ENCODE results near the gene LMCD1.

The LMCD1 gene

DNA sequence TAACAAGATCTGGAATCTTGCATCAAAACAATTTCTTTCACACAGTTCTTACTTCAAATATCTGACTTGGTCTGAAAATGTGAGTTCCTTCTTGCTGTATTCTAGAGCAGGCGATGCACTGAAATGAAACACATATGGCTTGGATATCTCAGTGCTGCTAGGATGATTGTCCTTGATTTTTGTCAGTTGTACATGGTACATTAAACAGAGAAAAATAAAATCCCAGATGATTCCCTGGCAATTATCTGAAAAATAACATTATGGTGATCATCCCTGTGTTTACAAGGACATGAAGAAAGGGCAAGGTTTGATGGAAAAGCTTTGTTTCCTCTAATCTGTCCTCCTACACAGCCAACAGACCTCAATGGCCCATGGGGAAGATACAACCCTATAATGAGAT, 10.6 kb downstream of the LMCD1 start:
- TF ChIP-seq, protein P1, sequence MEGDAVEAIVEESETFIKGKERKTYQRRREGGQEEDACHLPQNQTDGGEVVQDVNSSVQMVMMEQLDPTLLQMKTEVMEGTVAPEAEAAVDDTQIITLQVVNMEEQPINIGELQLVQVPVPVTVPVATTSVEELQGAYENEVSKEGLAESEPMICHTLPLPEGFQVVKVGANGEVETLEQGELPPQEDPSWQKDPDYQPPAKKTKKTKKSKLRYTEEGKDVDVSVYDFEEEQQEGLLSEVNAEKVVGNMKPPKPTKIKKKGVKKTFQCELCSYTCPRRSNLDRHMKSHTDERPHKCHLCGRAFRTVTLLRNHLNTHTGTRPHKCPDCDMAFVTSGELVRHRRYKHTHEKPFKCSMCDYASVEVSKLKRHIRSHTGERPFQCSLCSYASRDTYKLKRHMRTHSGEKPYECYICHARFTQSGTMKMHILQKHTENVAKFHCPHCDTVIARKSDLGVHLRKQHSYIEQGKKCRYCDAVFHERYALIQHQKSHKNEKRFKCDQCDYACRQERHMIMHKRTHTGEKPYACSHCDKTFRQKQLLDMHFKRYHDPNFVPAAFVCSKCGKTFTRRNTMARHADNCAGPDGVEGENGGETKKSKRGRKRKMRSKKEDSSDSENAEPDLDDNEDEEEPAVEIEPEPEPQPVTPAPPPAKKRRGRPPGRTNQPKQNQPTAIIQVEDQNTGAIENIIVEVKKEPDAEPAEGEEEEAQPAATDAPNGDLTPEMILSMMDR (IDR thresholded peaks at IDR 0.05; ENCODE audit: low read depth, low read length), result no peak
- no peaks in the 10 kb centered on the region for H3K36me3 ChIP-seq
- no peak overlapping the region for H3K4me3 ChIP-seq (ENCODE audit: low read depth, low read length)
- no peaks in the 10 kb centered on the region for H3K27me3 ChIP-seq
- DNase-seq, result no peak
- H3K4me1 ChIP-seq, result peaks cover 3% of the 10 kb centered on the region
- H3K9me3 ChIP-seq, result no peaks in the 10 kb centered on the region

DNA sequence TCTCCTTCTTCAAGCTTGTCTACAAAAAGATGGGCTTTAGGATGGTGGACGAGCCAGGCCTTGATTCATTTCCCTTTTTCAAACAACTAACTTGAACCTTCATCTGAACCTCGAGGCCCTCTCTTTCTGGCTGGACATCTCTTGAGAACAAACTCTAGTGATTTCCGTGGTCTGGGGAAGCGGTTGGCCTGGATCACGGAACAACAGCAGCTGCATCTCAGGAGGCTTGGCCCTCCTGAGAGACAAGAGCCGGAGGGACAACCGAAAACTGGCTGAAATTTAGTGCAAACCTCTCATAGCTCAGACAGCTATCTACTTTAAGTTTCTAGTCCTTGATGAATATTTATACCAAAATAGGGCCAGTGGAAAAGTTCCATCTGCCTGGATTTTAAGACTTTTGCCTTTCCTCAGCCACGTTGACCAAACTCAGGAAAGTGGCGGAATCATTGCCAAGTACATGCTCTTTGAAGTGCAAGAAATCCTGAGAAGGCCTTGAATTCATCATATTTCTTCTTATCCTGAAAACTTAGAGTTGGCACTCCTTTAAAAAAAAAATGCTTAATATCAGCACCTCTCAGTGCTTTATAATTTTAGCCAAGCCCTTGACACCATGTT, 14.5 kb downstream of the LMCD1 start:
- no peak overlapping the region for H3K4me3 ChIP-seq (ENCODE audit: low read depth, low read length)
- H3K9me3 ChIP-seq, result no peaks in the 10 kb centered on the region
- H3K4me1 ChIP-seq, result peaks cover 3% of the 10 kb centered on the region
- no peak for DNase-seq
- TF ChIP-seq, protein P1 (IDR thresholded peaks at IDR 0.05; ENCODE audit: low read depth, low read length), result no peak
- no peaks in the 10 kb centered on the region for H3K27me3 ChIP-seq
- H3K36me3 ChIP-seq, result no peaks in the 10 kb centered on the region

DNA sequence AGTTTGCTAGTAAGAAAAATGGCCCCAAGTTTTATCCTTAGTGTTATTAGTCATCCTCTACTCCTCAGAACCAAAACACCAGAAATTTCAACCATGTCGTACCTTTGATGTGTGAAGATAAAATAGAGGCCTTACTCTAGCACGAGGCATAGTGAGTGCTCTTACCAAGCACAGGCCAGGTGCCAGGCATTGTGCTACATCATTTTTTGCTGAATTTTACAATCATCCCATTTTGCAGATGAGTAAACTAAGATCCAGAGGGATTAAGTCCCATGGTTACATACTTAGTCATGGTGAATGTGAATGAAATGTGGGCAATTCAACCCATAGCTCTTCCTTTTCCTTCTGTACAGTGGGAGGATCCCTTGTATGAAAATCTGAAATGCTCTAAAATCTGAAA, 15.2 kb downstream of the LMCD1 start:
- no peak overlapping the region for H3K4me3 ChIP-seq (ENCODE audit: low read depth, low read length)
- no peaks in the 10 kb centered on the region; the same call in 1 of the 2 replicates for H3K4me1 ChIP-seq
- H3K27me3 ChIP-seq, result no peaks in the 10 kb centered on the region
- no peak for DNase-seq
- H3K9me3 ChIP-seq, result no peaks in the 10 kb centered on the region
- TF ChIP-seq, protein P1 (IDR thresholded peaks at IDR 0.05; ENCODE audit: low read depth, low read length), result no peak
- no peaks in the 10 kb centered on the region for H3K36me3 ChIP-seq

DNA sequence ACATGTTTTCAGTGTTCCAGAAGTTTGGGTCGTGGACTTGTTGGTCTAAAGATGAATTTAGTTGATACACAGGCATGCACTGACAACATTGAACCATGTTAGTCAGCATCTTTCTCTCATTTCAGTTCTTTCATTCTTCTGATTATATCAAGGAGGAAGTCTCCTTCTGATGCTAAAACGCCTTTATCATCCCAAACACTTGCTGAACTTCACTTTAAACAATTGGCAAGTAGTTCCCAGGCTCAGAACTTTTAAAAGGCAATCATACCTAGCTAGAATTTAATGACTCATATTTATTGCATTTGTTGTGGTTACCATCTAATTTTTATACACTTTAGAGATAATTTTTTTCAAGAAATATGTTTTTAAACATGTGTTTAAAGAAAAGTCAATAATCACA, 15.9 kb downstream of the LMCD1 start:
- Histone ChIP-seq H3K4me3 (ENCODE audit: low read depth, low read length) (no peak overlapping the region), H3K4me1 (no peaks in the 10 kb centered on the region), H3K36me3 (no peaks in the 10 kb centered on the region), H3K9me3 (no peaks in the 10 kb centered on the region), H3K27me3 (no peaks in the 10 kb centered on the region)
- DNase-seq, result no peak
- TF ChIP-seq, protein P1 (IDR thresholded peaks at IDR 0.05; ENCODE audit: low read depth, low read length), result no peak

DNA sequence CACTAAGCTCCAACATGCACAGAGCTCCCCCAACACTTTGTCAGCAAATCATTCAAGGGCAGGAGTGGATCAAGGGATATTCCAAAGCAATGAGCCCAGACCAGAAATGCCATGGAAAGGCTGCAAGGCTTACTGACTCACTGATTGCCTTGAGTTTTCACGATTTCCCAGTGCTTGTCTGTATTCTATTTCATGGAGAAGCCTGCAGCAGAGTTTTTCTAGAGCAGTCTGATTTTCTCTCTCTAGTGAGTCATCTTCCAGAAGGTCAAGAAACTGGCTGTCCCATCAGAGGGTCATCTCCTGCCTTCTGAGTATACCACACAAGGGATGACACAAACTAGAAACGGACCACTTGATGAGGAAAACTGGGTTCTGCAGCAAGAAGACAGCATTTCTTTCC, 16.5 kb downstream of the LMCD1 start:
- Histone ChIP-seq H3K9me3 (no peaks in the 10 kb centered on the region), H3K27me3 (no peaks in the 10 kb centered on the region), H3K4me1 (no peaks in the 10 kb centered on the region), H3K36me3 (no peaks in the 10 kb centered on the region), H3K4me3 (ENCODE audit: low read depth, low read length) (no peak overlapping the region)
- DNase-seq, result no peak
- TF ChIP-seq, protein P1 (IDR thresholded peaks at IDR 0.05; ENCODE audit: low read depth, low read length), result no peak

DNA sequence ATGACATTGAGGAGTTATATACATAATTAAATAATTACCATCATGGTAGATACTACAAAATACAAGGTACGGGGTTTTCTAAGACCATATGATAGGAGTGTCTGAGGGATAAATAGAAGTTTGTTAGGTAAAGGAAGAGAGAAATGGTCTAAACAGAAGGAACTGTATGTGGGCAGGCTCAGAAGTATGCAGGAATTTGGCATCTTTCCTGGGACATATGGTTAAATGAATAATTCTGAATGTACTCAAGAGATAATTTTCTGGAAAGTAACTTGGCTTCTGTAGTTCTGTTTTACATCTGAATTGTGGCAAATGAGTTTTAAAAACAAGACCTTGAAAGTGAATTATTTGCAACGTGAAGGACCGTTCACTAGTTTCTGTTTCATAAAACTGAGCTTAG, 17.5 kb downstream of the LMCD1 start:
- no peak for DNase-seq

More for the DNA sequence above, 17.5 kb downstream of the LMCD1 start:
- Histone ChIP-seq H3K36me3 (no peaks in the 10 kb centered on the region), H3K9me3 (no peaks in the 10 kb centered on the region), H3K4me3 (ENCODE audit: low read depth, low read length) (no peak overlapping the region), H3K27me3 (no peaks in the 10 kb centered on the region), H3K4me1 (no peaks in the 10 kb centered on the region)
- TF ChIP-seq, protein P1 (IDR thresholded peaks at IDR 0.05; ENCODE audit: low read depth, low read length), result no peak
